ENCODE measurements around the gene MAD1L1. TPM values are rescaled to one million over a fixed set of nuclear protein-coding genes. Genes with fewer than 3 reads are reported as not detected.
A peak's percentile ranks its signal among the peaks of the same experiment; 100 is the strongest.

Gene MAD1L1
- total RNA-seq, 6 experiments from 2014 or later = 15.1 to 37.4 (median 20.5) TPM

DNA sequence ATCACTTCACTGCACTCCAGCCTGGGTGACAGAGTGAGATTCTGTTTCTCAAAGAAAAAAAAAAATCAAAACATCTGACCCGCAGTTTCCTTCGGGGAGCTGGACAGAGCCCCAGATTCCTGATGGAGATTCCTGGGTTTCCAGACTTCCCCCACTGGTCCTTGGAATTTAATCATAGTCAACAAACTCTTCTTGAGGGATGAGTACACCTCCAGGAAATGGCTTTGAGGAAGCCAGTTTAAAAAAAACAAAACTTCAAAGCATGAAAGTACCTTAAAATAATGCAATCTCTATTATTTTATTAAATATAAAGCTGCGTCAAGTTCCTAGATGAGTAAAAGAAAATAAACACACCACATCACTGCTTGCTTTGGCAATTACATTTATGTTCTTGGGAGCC, 1.2 kb upstream of the MAD1L1 start:
- no peak for TF ChIP-seq CTCF (IDR thresholded peaks at IDR 0.05)
- TF ChIP-seq POLR2A (IDR thresholded peaks at IDR 0.05) = no peak
- Histone ChIP-seq H3K4me3 (no peak overlapping the region), H3K27ac (no peak overlapping the region), H3K9me3 (no peaks in the 10 kb centered on the region), H3K27me3 (no peaks in the 10 kb centered on the region), H3K4me1 (peaks cover 0 to 16% (median 0%) of the 10 kb centered on the region in 4 donors), H3K36me3 (peaks cover 0 to 38% (median 5%) of the 10 kb centered on the region in 4 donors)
- DNase-seq = no peak
- no peak for ATAC-seq
- intact Hi-C loops (cut with DNase I) = no loop called here
- WGBS (ENCODE audit: insufficient coverage, low coverage, low lambda C conversion rate, missing lambda C conversion rate) = 84% methylated on average over 3 of the region's 3 CpGs

GRCh38 chr7:2231992-2232765, 566 bp downstream of the MAD1L1 start:
- intact Hi-C loops (cut with DNase I) = no loop called here
- no peaks in the 10 kb centered on the region for H3K9me3 ChIP-seq
- H3K4me1 ChIP-seq = peaks cover 0 to 16% (median 0%) of the 10 kb centered on the region in 4 donors
- H3K4me3 ChIP-seq = peak overlapping the region; percentile 98 to 99 (median 99)
- no peak for TF ChIP-seq POLR2A (IDR thresholded peaks at IDR 0.05)
- TF ChIP-seq CTCF (IDR thresholded peaks at IDR 0.05) = no peak
- no peak for DNase-seq
- H3K27ac ChIP-seq = peak overlapping the region; percentile 49 to 66 (median 51)
- under 1% methylated on average over 15 of the region's 46 CpGs for WGBS (ENCODE audit: insufficient coverage, low coverage, low lambda C conversion rate, missing lambda C conversion rate)
- no peaks in the 10 kb centered on the region for H3K27me3 ChIP-seq
- ATAC-seq = peak; percentile 14 to 34 (median 30)
- peaks cover 0 to 26% (median 1%) of the 10 kb centered on the region in 4 donors for H3K36me3 ChIP-seq

DNA sequence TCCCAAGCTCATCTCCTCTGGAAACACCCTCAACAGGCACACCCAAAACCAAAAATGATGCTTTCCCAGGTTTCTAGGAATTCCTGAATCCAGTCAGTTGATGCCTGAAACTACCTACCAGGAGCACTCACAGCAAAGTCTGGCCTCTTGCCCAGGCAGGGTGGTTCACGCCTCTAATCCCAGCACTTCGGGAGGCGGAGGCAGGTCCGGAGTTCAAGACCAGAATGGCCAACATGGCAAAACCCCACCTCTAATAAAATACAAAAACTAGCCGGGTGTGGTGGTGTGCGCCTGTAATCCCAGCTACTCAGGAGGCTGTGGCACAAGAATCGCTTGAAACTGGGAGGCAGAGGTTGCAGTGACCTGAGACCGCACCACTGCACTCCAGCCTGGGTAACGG, 1.9 kb downstream of the MAD1L1 start:
- H3K27me3 ChIP-seq = no peaks in the 10 kb centered on the region
- H3K4me1 ChIP-seq = peaks cover 0 to 16% (median 0%) of the 10 kb centered on the region in 4 donors
- intact Hi-C loops (cut with DNase I) = no loop called here
- DNase-seq = no peak
- H3K4me3 ChIP-seq = no peak overlapping the region
- TF ChIP-seq CTCF (IDR thresholded peaks at IDR 0.05) (no peak), POLR2A (IDR thresholded peaks at IDR 0.05) (no peak)
- ATAC-seq = no peak
- no peak overlapping the region for H3K27ac ChIP-seq
- peaks cover 0 to 21% (median 1%) of the 10 kb centered on the region in 4 donors for H3K36me3 ChIP-seq
- WGBS (ENCODE audit: insufficient coverage, low coverage, low lambda C conversion rate, missing lambda C conversion rate) = 67% methylated on average over 8 of the region's 9 CpGs
- no peaks in the 10 kb centered on the region for H3K9me3 ChIP-seq

DNA sequence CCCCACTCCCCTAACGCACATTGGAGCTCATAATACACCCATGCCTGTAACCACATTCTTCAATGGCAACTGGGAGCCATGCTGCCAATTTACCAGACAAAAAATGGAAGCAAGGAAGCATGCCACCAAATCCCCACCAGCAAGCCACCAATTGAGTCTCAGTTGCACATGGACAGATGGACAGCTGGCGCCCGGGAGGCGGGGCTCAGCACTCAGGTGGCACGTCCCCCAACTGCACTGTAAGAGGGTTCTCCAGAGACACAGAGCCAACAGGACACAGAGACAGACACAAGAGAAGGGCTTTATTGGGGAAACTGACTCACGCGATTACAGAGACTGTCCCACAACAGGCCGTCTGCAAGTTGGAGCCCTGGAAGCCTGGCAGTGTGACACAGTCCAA, 2.5 kb downstream of the MAD1L1 start:
- H3K4me1 ChIP-seq = peaks cover 0 to 16% (median 0%) of the 10 kb centered on the region in 4 donors
- no peak for ATAC-seq
- no peak overlapping the region for H3K27ac ChIP-seq
- H3K27me3 ChIP-seq = no peaks in the 10 kb centered on the region
- DNase-seq = no peak
- H3K4me3 ChIP-seq = no peak overlapping the region
- no peak for TF ChIP-seq CTCF (IDR thresholded peaks at IDR 0.05)
- TF ChIP-seq POLR2A (IDR thresholded peaks at IDR 0.05) = no peak
- H3K9me3 ChIP-seq = no peaks in the 10 kb centered on the region
- WGBS (ENCODE audit: insufficient coverage, low coverage, low lambda C conversion rate, missing lambda C conversion rate) = 82% methylated on average over 2 of the region's 8 CpGs
- intact Hi-C loops (cut with DNase I) = no loop called here
- H3K36me3 ChIP-seq = peaks cover 0 to 19% (median 1%) of the 10 kb centered on the region in 4 donors
